ENCODE measurements around the gene ADM2. TPM values are rescaled to one million over a fixed set of nuclear protein-coding genes. Genes with fewer than 3 reads are reported as not detected.

Gene ADM2
- total and polyA plus RNA-seq, 2 of the 13 experiments (the other 11 are each of a cell fraction or from before 2014, with no cell fraction given) = 1.2 to 3.0 TPM

DNA sequence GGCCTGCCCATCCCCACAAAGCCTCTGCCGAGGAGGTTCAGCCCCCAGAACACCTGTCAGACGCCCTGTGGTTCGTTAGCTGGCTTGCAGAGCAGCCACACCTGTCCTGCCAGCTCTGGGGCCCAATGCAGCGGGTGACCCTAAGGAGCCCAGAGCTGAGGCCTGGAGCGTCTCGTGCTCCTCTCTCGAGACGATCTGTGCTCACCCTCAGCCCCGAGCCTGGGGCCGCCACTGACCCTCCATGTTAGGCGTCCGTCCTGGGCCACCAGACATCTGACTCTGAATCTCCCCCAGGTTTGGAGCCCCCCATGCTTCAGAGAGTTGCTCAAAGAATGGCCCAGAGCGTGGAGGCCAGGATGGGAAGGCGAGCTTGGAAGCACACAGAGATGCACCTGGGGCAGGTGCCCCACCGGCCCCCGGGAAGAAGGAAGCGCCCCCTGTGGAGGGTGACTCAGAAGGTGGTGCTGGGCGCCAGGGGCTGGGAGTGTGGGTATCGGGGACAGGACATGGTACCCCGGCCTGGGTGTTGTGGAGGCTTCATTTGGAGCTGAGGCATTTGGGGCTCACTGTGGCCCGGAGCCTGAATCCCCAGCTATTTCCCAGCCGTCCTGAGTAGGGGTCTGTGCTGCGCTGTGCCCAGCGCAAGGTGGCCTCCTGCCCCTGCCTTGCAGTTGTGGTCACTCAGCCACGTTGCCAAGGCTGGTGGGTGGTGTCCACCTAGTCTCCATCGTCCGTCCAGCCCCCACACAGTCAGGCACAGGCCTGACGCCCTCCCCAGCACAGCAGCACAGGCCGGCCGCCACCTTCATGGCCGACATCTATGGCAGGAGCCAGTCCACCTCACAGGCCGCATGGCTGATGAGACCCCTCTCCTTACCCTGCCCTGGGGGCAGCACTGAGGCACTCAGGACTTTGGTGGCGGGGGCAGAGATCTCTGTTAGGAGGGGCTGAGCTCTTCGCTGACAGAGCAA is 42.8 kb upstream of the ADM2 start (continued):
- TF ChIP-seq CCAR2 (optimal IDR thresholded peaks at IDR 0.05; ENCODE audit: low read depth, low read length) (no peak), ZSCAN31 (CRISPR knock-in tag; IDR thresholded peaks at IDR 0.05; ENCODE audit: low read depth) (no peak), RBFOX2 (IDR thresholded peaks at IDR 0.05; ENCODE audit: low read depth, low read length) (peak; percentile 15; the same call in 1 of the 2 replicates), HOXA9 (CRISPR knock-in tag; IDR thresholded peaks at IDR 0.05; ENCODE audit: borderline replicate concordance) (no peak), KDM6A (CRISPR knock-in tag; IDR thresholded peaks at IDR 0.05; ENCODE audit: low read depth) (no peak), YEATS2 (CRISPR knock-in tag; IDR thresholded peaks at IDR 0.05; ENCODE audit: borderline replicate concordance) (no peak), AGO2 (optimal IDR thresholded peaks at IDR 0.05; ENCODE audit: low read depth, low read length) (peak; percentile 16)
- TF ChIP-seq, protein P1, sequence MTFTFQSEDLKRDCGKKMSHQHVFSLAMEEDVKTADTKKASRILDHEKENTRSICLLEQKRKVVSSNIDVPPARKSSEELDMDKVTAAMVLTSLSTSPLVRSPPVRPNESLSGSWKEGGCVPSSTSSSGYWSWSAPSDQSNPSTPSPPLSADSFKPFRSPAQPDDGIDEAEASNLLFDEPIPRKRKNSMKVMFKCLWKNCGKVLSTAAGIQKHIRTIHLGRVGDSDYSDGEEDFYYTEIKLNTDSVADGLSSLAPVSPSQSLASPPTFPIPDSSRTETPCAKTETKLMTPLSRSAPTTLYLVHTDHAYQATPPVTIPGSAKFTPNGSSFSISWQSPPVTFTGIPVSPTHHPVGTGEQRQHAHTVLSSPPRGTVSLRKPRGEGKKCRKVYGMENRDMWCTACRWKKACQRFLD (CRISPR knock-in tag; IDR thresholded peaks at IDR 0.05; ENCODE audit: borderline replicate concordance) = no peak
- TF ChIP-seq, protein P2, sequence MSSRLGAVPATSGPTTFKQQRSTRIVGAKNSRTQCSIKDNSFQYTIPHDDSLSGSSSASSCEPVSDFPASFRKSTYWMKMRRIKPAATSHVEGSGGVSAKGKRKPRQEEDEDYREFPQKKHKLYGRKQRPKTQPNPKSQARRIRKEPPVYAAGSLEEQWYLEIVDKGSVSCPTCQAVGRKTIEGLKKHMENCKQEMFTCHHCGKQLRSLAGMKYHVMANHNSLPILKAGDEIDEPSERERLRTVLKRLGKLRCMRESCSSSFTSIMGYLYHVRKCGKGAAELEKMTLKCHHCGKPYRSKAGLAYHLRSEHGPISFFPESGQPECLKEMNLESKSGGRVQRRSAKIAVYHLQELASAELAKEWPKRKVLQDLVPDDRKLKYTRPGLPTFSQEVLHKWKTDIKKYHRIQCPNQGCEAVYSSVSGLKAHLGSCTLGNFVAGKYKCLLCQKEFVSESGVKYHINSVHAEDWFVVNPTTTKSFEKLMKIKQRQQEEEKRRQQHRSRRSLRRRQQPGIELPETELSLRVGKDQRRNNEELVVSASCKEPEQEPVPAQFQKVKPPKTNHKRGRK (CRISPR knock-in tag; IDR thresholded peaks at IDR 0.05) = no peak

Measured in HepG2 (cell line).